GM12892 (cell line): ENCODE results near the gene PCK1.

ENCODE experiments used
- POLR2A ChIP-seq: IDR thresholded peaks from 2 replicates; pipeline ENCODE4 v1.6.1; 2011; ENCODE audit warnings: low read depth, low read length, control low read depth
- POLR2AphosphoS5 ChIP-seq: IDR thresholded peaks from 2 replicates; pipeline ENCODE4 v1.6.1; 2011; ENCODE audit warnings: low read depth, low read length, control low read depth

DNA sequence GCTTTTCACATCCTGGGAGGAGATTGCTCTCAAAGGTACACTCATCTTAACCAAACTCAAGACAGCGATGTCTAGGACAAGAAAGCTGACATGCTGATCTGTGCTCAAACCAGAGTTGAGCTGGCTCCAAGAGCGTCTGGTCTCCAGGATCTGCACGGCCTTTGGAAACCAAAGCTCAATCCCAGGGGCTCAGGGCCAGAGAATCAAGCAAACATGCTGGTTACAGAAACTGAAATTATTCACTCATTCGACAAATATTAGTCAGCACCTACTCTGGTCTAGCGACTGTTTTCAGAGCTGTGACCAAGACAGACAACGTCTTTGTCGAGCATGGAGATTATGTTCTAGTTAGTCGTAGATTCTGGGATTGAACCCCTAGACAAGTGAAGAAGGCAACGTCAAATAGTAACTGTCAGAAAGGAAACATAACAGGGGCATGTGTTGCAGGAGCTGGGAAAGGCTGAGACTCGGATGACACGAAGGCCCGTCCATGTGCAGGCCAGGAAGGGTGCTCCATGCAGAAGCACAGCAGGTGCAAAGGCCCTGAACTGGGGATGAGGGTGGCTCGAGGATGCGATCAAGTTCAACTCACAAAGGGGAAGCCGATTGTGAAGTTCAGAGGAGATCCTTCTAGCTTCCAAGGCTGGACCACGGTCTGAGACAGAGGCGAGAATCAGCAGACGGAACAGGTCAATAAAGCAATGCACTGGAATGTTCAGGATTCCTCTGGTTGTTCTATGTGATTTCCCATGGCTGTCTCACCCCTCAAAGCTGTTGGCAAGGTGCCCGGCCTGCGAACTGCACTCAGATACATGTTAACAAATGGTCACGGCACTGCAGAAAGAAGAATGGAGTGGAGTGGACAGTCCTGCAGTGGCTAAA, 12.5 kb upstream of the PCK1 start:
- TF ChIP-seq POLR2A = no peak
- no peak for TF ChIP-seq POLR2AphosphoS5
